ENCODE results near the gene NAPEPLD.

- TF ChIP-seq CTCF (conservative IDR thresholded peaks at IDR 0.05 in 1 of 2, IDR thresholded peaks at IDR 0.05 in 1 of 2; ENCODE audit: low read depth in 1 of 2, low read length in 2 of 2) (no peak), EZH2 (IDR thresholded peaks at IDR 0.05; ENCODE audit: low read length, missing control alignments) (no peak)
Observed at GRCh38 chr7:103097041-103097440, 51.9 kb downstream of the NAPEPLD start.
